ENCODE data around the gene COG1. TPM values are rescaled to one million over a fixed set of nuclear protein-coding genes. Genes with fewer than 3 reads are reported as not detected.
"Not testable (repeated sequence)": the region's sequence is repeated elsewhere in the genome, so short reads cannot be mapped to it uniquely, and the experiment has no call there.

The COG1 gene
- 35.7 and 42.2 TPM in 2 replicates for total RNA-seq

GRCh38 chr17:73192894-73193701 lies at the start of gene COG1:
Gene COG1, plus strand, starts transcription at chr17:73193055. Its CDS starts 15 bp downstream, at chr17:73193070.
- DNase-seq (peak; percentile 65), ATAC-seq (ENCODE audit: low read depth) (peak; percentile 87)
- Mint-ChIP-seq H3K4me3 (peak within 1 kb of the TSS; percentile 96), H3K9me3 (no peaks in the 10 kb centered on the region), H3K36me3 (ENCODE audit: low read depth) (peaks cover 26% of the 10 kb centered on the region), H3K27ac (peak within 1 kb of the TSS; percentile 90), H3K4me1 (peaks cover 18% of the 10 kb centered on the region), H3K27me3 (no peaks in the 10 kb centered on the region)
- ChIA-PET CTCF (interaction anchor here (0.7 to 1.0 kb wide), 2 partner anchors 14 to 177 kb away, joined by 3 to 4 read pairs; no protein-coding TSS in a partner anchor), POLR2A (interaction anchor here (0.6 to 3.3 kb wide), 3 partner anchors 15 to 39 kb away, joined by 4 to 17 read pairs (median 5); a partner anchor contains a TSS)
- intact Hi-C loops (cut with micrococcal nuclease): loop anchor here (1.0 to 10.0 kb wide), 6 partner anchors 39 to 1009 kb away; partner anchors contain the start of genes CDC42EP4 and RPL38
- TF ChIP-seq CTCF (IDR thresholded peaks at IDR 0.05): no peak

GRCh38 chr17:73144209-73144608 lies 48.6 kb upstream of the COG1 start:
- H3K4me3 Mint-ChIP-seq; H3K36me3 Mint-ChIP-seq (ENCODE audit: low read depth); H3K4me1 Mint-ChIP-seq; H3K27ac Mint-ChIP-seq; ATAC-seq (ENCODE audit: low read depth); DNase-seq; intact Hi-C loops (cut with micrococcal nuclease); POLR2A ChIA-PET; H3K27me3 Mint-ChIP-seq: not testable (repeated sequence)
- peaks cover 18% of the 10 kb centered on the region for H3K9me3 Mint-ChIP-seq
- CTCF ChIA-PET: interaction anchor here (1.1 kb wide), 1 partner anchor 11 kb away, joined by 3 read pairs; no protein-coding TSS in a partner anchor

- intact Hi-C loops (cut with micrococcal nuclease): no loop called here
- Mint-ChIP-seq H3K27ac (no peak overlapping the region), H3K4me1 (peaks cover 8% of the 10 kb centered on the region), H3K9me3 (peaks cover 18% of the 10 kb centered on the region), H3K36me3 (ENCODE audit: low read depth) (no peaks in the 10 kb centered on the region), H3K4me3 (no peak overlapping the region), H3K27me3 (peaks cover 9% of the 10 kb centered on the region)
- ChIA-PET POLR2A (no interaction called here), CTCF (no interaction called here)
- DNase-seq: no peak
- no peak for ATAC-seq (ENCODE audit: low read depth)
- no peak for TF ChIP-seq CTCF (IDR thresholded peaks at IDR 0.05)
Measured at GRCh38 chr17:73145641-73146040, 47.2 kb upstream of the COG1 start.

- peaks cover 23% of the 10 kb centered on the region for H3K4me1 Mint-ChIP-seq
- H3K4me3 Mint-ChIP-seq; H3K36me3 Mint-ChIP-seq (ENCODE audit: low read depth); H3K27ac Mint-ChIP-seq; CTCF ChIA-PET; intact Hi-C loops (cut with micrococcal nuclease); POLR2A ChIA-PET; DNase-seq; ATAC-seq (ENCODE audit: low read depth): not testable (repeated sequence)
- peaks cover 18% of the 10 kb centered on the region for H3K9me3 Mint-ChIP-seq
- H3K27me3 Mint-ChIP-seq: peaks cover 12% of the 10 kb centered on the region
Measured at GRCh38 chr17:73147791-73148190, 45.1 kb upstream of the COG1 start.

- H3K27me3 Mint-ChIP-seq: peaks cover 12% of the 10 kb centered on the region
- peaks cover 22% of the 10 kb centered on the region for H3K4me1 Mint-ChIP-seq
- ChIA-PET CTCF (no interaction called here), POLR2A (no interaction called here)
- H3K9me3 Mint-ChIP-seq: peaks cover 18% of the 10 kb centered on the region
- TF ChIP-seq CTCF (IDR thresholded peaks at IDR 0.05): no peak
- DNase-seq (no peak), ATAC-seq (ENCODE audit: low read depth) (no peak)
- no peak overlapping the region for H3K4me3 Mint-ChIP-seq
- intact Hi-C loops (cut with micrococcal nuclease): no loop called here
- H3K36me3 Mint-ChIP-seq (ENCODE audit: low read depth): no peaks in the 10 kb centered on the region
- no peak overlapping the region for H3K27ac Mint-ChIP-seq
Measured at GRCh38 chr17:73148540-73149334, 44.1 kb upstream of the COG1 start.

GRCh38 chr17:73150622-73151300 lies 42.1 kb upstream of the COG1 start:
- intact Hi-C loops (cut with micrococcal nuclease): loop anchor here (1.0 kb wide), 1 partner anchor 58 kb away; the partner anchor contains the start of gene SLC39A11
- H3K27me3 Mint-ChIP-seq; H3K36me3 Mint-ChIP-seq (ENCODE audit: low read depth); CTCF ChIA-PET; DNase-seq; H3K9me3 Mint-ChIP-seq: not testable (repeated sequence)
- peak; percentile 30 for ATAC-seq (ENCODE audit: low read depth)
- peak overlapping the region; percentile 60 for H3K4me3 Mint-ChIP-seq
- H3K4me1 Mint-ChIP-seq: peaks cover 22% of the 10 kb centered on the region
- peak overlapping the region; percentile 62 for H3K27ac Mint-ChIP-seq
- POLR2A ChIA-PET: interaction anchor here (0.9 to 1.0 kb wide), 2 partner anchors 18 to 58 kb away, joined by 4 to 13 read pairs; partner anchors contain the start of gene SLC39A11

Data from activated B cell treated with CpG ODN at 0.5 μM for 24 hours (primary cell).